ENCODE results near the gene AMDHD2. TPM values are rescaled to one million over a fixed set of nuclear protein-coding genes. Genes with fewer than 3 reads are reported as not detected.
A peak's percentile ranks its signal among the peaks of the same experiment; 100 is the strongest.

The AMDHD2 gene
- total and polyA plus RNA-seq, 2 of the 8 experiments (the other 6 are each of a cell fraction or from before 2014, with no cell fraction given): 43.0 to 54.6 TPM

GRCh38 chr16:2516391-2517240, 3.6 kb upstream of the AMDHD2 start:
- H4K20me1 ChIP-seq (replicated peaks in 1 of 2; ENCODE audit: control insufficient read depth in 1 of 2, insufficient read depth in 2 of 2, low read length in 2 of 2): peaks cover 31 to 38% of the 10 kb centered on the region in 2 experiments
- no peak overlapping the region for H3K14ac ChIP-seq (ENCODE audit: insufficient read length)
- H4K8ac ChIP-seq (ENCODE audit: extremely low read depth, insufficient read depth, low read length): no peak overlapping the region
- H2AK5ac ChIP-seq (ENCODE audit: low read depth, low read length): 0 out of 2 replicates have a peak overlapping the region, but pooled peaks have one; percentile 53
- H2BK20ac ChIP-seq (ENCODE audit: low read length): no peak overlapping the region
- no peak overlapping the region for H4K91ac ChIP-seq (replicated peaks; ENCODE audit: insufficient read length, low read length)
- ChIA-PET POLR2A (ENCODE audit: partially characterized antibody) (interaction anchor here (0.7 to 5.6 kb wide), 4 partner anchors 16 to 519 kb away, joined by 4 to 44 read pairs (median 7); partner anchors contain the start of gene CEMP1), CTCF (ENCODE audit: partially characterized antibody) (interaction anchor here (0.8 to 1.4 kb wide), 4 partner anchors 10 to 322 kb away, joined by 3 to 4 read pairs (median 4); no protein-coding TSS in a partner anchor)
- H2BK15ac ChIP-seq (ENCODE audit: low read length): no peak overlapping the region
- H4K5ac ChIP-seq (ENCODE audit: insufficient read length, low read depth, low read length): no peak overlapping the region
- H3K79me2 ChIP-seq (ENCODE audit: control insufficient read depth in 1 of 2, insufficient read depth in 2 of 2, low read length in 2 of 2): peaks cover 26 to 61% of the 10 kb centered on the region in 2 experiments
- no peaks in the 10 kb centered on the region for H3K9me3 ChIP-seq (ENCODE audit: insufficient read depth in 2 of 2, low read depth in 1 of 2, low read length in 1 of 2)
- H3K4me1 ChIP-seq (replicated peaks in 1 of 4; ENCODE audit: control insufficient read depth in 3 of 4, insufficient read depth in 4 of 4, low read length in 3 of 4): peaks cover 4 to 38% (median 18%) of the 10 kb centered on the region in 4 experiments
- peak overlapping the region; percentile 45; the same call in 1 of the 2 replicates for H3K27ac ChIP-seq (ENCODE audit: low read depth, low read length)
- H3K56ac ChIP-seq (replicated peaks; ENCODE audit: insufficient read length, low read depth, low read length): no peak overlapping the region
- no peak for FAIRE-seq
- H2BK120ac ChIP-seq (replicated peaks; ENCODE audit: low read depth, low read length): no peak overlapping the region
- no peak overlapping the region for H3K18ac ChIP-seq (ENCODE audit: extremely low read depth, low read length)
- peak overlapping the region; percentile 8 to 38 (median 30); a peak in 4 of 7 replicates for H3K9ac ChIP-seq (replicated peaks in 1 of 4; ENCODE audit: extremely low read depth in 1 of 4, low read depth in 3 of 4, low read length in 3 of 4)
- H3K79me1 ChIP-seq (ENCODE audit: low read depth, low read length): peaks cover 24% of the 10 kb centered on the region
- 79% methylated on average over 11 of the region's 11 CpGs; no CpG with 5 or more reads in 1 of the 2 experiments for WGBS, 2 experiments (ENCODE audit: extremely low coverage in 1 of 2, insufficient coverage in 1 of 2, insufficient read length in 1 of 2, insufficient replicate concordance in 2 of 2, low coverage in 1 of 2, low lambda C conversion rate in 2 of 2, missing lambda C conversion rate in 1 of 2)
- H2AFZ ChIP-seq (ENCODE audit: low read length): no peak overlapping the region
- no peak overlapping the region for H3K23ac ChIP-seq (ENCODE audit: insufficient read length)
- H2BK12ac ChIP-seq (ENCODE audit: low read depth, low read length): no peak overlapping the region
- no peak for DNase-seq (ENCODE audit: low read depth in 1 of 2, low spot score in 2 of 2)
- H3K4ac ChIP-seq (replicated peaks; ENCODE audit: insufficient read length, low read depth, low read length): no peak overlapping the region
- H3K36me3 ChIP-seq (ENCODE audit: control insufficient read depth in 2 of 4, insufficient read depth in 4 of 4, low read length in 3 of 4): no peaks in the 10 kb centered on the region; a peak in 1 of 8 replicates
- H3K4me3 ChIP-seq (ENCODE audit: extremely low read depth in 1 of 4, insufficient read depth in 2 of 4, low read depth in 3 of 4, low read length in 4 of 4): no peak overlapping the region
- peak overlapping the region; percentile 16; the same call in 1 of the 2 replicates for H2BK5ac ChIP-seq (ENCODE audit: low read depth, low read length)
- H3K23me2 ChIP-seq (ENCODE audit: low read depth, low read length): peaks cover 13% of the 10 kb centered on the region; the same call in 1 of the 2 replicates
- peak overlapping the region in 1 of 2 experiments; percentile 85; a peak in 1 of 4 replicates for H3K4me2 ChIP-seq (ENCODE audit: insufficient read depth in 1 of 2, low read depth in 2 of 2, low read length in 2 of 2)
- H3K27me3 ChIP-seq (replicated peaks in 1 of 4; ENCODE audit: control insufficient read depth in 3 of 4, extremely low read depth in 1 of 4, insufficient read depth in 3 of 4, low read length in 3 of 4): no peaks in the 10 kb centered on the region; a peak in 2 of 7 replicates
- no peak for TF ChIP-seq NRF1 (IDR thresholded peaks at IDR 0.05; ENCODE audit: low read depth, low read length)
- no peak for TF ChIP-seq CBX8 (IDR thresholded peaks at IDR 0.05; ENCODE audit: borderline replicate concordance, low read depth, low read length)
- no peak for TF ChIP-seq E2F6 (IDR thresholded peaks at IDR 0.05)
- TF ChIP-seq RBBP5 (IDR thresholded peaks at IDR 0.05; ENCODE audit: borderline replicate concordance, low read depth, low read length): no peak
- no peak for TF ChIP-seq POU5F1 (IDR thresholded peaks at IDR 0.05; ENCODE audit: low read depth, low read length)
- no peak for TF ChIP-seq ATF2 (IDR thresholded peaks at IDR 0.05; ENCODE audit: low read length)
- TF ChIP-seq CEBPB (IDR thresholded peaks at IDR 0.05; ENCODE audit: low read depth, low read length): no peak

Measured in H1 (cell line).